Esophagus (tissue), 2 donors: ENCODE data around the gene SLC39A10. TPM values are rescaled to one million over a fixed set of nuclear protein-coding genes. Genes with fewer than 3 reads are reported as not detected.

ENCODE experiments used
- H3K27ac ChIP-seq, 2 donors: one replicate each; pipeline ENCODE4 v1.5.1; 2013; ENCODE audit warnings: low read depth in 2 of 2, mild to moderate bottlenecking in 2 of 2, inconsistent platforms in 1 of 2, low read length in 1 of 2, moderate library complexity in 1 of 2
- H3K27me3 ChIP-seq, 2 donors: one replicate each; pipeline ENCODE4 v1.6.1; 2013; ENCODE audit warnings: low read length in 2 of 2, control low read depth in 1 of 2, mild to moderate bottlenecking in 1 of 2; ENCODE audit not compliant: insufficient read depth in 2 of 2, control insufficient read depth in 1 of 2
- H3K36me3 ChIP-seq, 2 donors: one replicate each; pipeline ENCODE4 v1.6.1; 2013; ENCODE audit warnings: low read length in 1 of 2; ENCODE audit not compliant: control insufficient read depth in 2 of 2, insufficient read depth in 2 of 2
- H3K4me1 ChIP-seq, 2 donors: one replicate each; pipeline ENCODE4 v1.6.1; 2013; ENCODE audit warnings: low read length in 1 of 2; ENCODE audit not compliant: control insufficient read depth in 2 of 2, insufficient read depth in 2 of 2
- H3K4me3 ChIP-seq, 2 donors: one replicate each; pipeline ENCODE4 v1.5.1; 2013; ENCODE audit warnings: low read length in 2 of 2, mild to moderate bottlenecking in 2 of 2, low read depth in 1 of 2, moderate library complexity in 1 of 2
- H3K9me3 ChIP-seq, 2 donors: one replicate each; pipeline ENCODE4 v1.6.1; 2013; ENCODE audit warnings: mild to moderate bottlenecking in 2 of 2, low read depth in 1 of 2, low read length in 1 of 2, moderate library complexity in 1 of 2; ENCODE audit not compliant: control insufficient read depth in 2 of 2, insufficient read depth in 1 of 2
- WGBS, 2 donors: extraction: QIAGEN DNeasy Blood & Tissue Kit; methylation state at CpG; one replicate each; pipeline ENCODE4 v1.1.7; 2013; 5-methylcytosine and 5-hydroxymethylcytosine counted together
- polyA plus RNA-seq, 2 donors: library from polyadenylated mRNA; stranded (reverse); fragments of 200-250 nt; gene quantifications; one replicate each; pipeline ENCODE4 v1.2.3, GENCODE V29; 2013
- donor health status: healthy with polysubstance abuse.
- donor health status: Bipolar disorder and iron deficiency.

The SLC39A10 gene
- polyA plus RNA-seq, 2 donors: 1.8 to 2.1 TPM

- H3K4me1 ChIP-seq: no peaks in the 10 kb centered on the region
- H3K4me3 ChIP-seq: no peak overlapping the region
- H3K9me3 ChIP-seq: no peaks in the 10 kb centered on the region
- H3K27ac ChIP-seq: no peak overlapping the region
- no peaks in the 10 kb centered on the region for H3K27me3 ChIP-seq
- H3K36me3 ChIP-seq: no peaks in the 10 kb centered on the region
Observed at GRCh38 chr2:195667974-195668373, 10.9 kb downstream of the SLC39A10 start.

DNA sequence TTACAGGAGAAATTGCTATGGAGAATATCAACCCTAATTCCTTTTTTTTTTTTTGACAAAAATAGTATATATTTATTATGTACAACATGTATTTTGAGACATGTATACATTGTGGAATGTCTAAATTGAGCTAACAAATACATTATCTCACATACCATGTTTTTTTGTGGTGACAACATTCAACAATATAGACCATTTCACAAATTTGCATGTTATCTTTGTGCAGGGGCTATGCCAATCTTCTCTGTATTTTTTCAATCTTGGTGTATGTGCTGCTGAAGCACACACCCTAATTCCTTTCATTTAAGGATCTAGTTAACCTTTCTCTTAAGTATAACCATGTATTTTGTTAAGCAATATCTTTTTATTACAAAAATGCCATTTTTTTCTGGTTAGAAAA lies 13.2 kb downstream of the SLC39A10 start:
- Histone ChIP-seq H3K4me1 (no peaks in the 10 kb centered on the region), H3K27ac (no peak overlapping the region), H3K27me3 (no peaks in the 10 kb centered on the region), H3K9me3 (no peaks in the 10 kb centered on the region), H3K36me3 (no peaks in the 10 kb centered on the region), H3K4me3 (no peak overlapping the region)

DNA sequence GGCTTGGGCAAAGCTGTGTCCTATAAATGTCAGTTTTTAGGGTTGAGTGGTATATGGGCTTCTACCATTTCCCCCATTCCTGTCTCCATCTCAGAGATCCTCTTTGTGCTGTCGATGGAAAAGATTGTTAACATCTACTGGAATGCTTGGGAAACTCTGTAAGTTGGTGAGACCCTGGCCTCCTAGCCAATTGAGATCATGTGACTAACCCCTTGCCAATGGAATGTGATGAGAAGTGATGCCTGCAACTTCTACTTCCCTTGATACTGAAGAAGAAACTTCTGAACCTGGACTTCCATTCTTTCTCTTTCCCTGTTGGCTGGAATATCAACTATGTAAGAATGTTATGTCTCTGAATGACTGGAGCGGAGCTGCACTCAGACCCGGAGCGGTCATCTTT lies 14.5 kb downstream of the SLC39A10 start:
- Histone ChIP-seq H3K4me3 (no peak overlapping the region), H3K27me3 (no peaks in the 10 kb centered on the region), H3K9me3 (no peaks in the 10 kb centered on the region), H3K27ac (no peak overlapping the region), H3K36me3 (no peaks in the 10 kb centered on the region), H3K4me1 (no peaks in the 10 kb centered on the region)
- 74 to 80% methylated on average over 4 of the region's 4 CpGs for WGBS, 2 donors

GRCh38 chr2:195672674-195673073 lies 15.6 kb downstream of the SLC39A10 start:
- 90 to 96% methylated on average over 4 of the region's 4 CpGs for WGBS, 2 donors
- no peak overlapping the region for H3K27ac ChIP-seq
- no peak overlapping the region for H3K4me3 ChIP-seq
- no peaks in the 10 kb centered on the region for H3K4me1 ChIP-seq
- no peaks in the 10 kb centered on the region for H3K27me3 ChIP-seq
- no peaks in the 10 kb centered on the region for H3K9me3 ChIP-seq
- no peaks in the 10 kb centered on the region for H3K36me3 ChIP-seq

GRCh38 chr2:195674491-195675221 lies 17.6 kb downstream of the SLC39A10 start:
- Histone ChIP-seq H3K4me1 (no peaks in the 10 kb centered on the region), H3K4me3 (no peak overlapping the region), H3K27me3 (no peaks in the 10 kb centered on the region), H3K9me3 (no peaks in the 10 kb centered on the region), H3K36me3 (no peaks in the 10 kb centered on the region), H3K27ac (no peak overlapping the region)
- 90 to 98% methylated on average over 4 of the region's 4 CpGs for WGBS, 2 donors

- H3K4me1 ChIP-seq: no peaks in the 10 kb centered on the region
- no peaks in the 10 kb centered on the region for H3K9me3 ChIP-seq
- WGBS, 2 donors: 95 to 97% methylated on average over 7 of the region's 7 CpGs
- no peak overlapping the region for H3K4me3 ChIP-seq
- H3K27ac ChIP-seq: no peak overlapping the region
- H3K36me3 ChIP-seq: peaks cover 0 to 3% of the 10 kb centered on the region in 2 donors
- H3K27me3 ChIP-seq: no peaks in the 10 kb centered on the region
Observed at GRCh38 chr2:195675783-195676427, 18.9 kb downstream of the SLC39A10 start.

DNA sequence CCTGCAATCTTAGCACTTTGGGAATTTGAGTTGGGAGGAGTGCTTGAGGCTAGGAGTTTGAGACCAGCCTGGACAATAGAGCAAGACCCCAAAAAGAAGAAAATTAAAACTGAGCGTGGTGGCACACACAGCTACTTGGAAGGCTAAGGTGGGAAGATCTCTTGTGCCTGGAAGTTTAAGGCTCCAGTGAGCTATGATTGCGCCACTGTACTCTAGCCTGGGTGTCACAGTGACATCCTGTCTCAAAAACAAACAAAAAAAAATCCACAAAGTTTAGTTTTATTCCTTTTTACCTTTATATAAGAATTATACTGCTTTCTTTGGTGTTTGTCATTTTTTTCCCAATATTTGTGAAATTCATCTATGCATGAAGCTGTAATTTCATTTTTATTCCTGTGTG lies 20.3 kb downstream of the SLC39A10 start:
- no peaks in the 10 kb centered on the region for H3K27me3 ChIP-seq
- no peak overlapping the region for H3K4me3 ChIP-seq
- H3K4me1 ChIP-seq: no peaks in the 10 kb centered on the region
- H3K9me3 ChIP-seq: no peaks in the 10 kb centered on the region
- WGBS, 2 donors: 96 to 100% methylated on average over 2 of the region's 2 CpGs
- peaks cover 0 to 3% of the 10 kb centered on the region in 2 donors for H3K36me3 ChIP-seq
- H3K27ac ChIP-seq: no peak overlapping the region

GRCh38 chr2:195677884-195678283 lies 20.9 kb downstream of the SLC39A10 start:
- no peak overlapping the region for H3K4me3 ChIP-seq
- 78 to 88% methylated on average over 2 of the region's 2 CpGs for WGBS, 2 donors
- no peaks in the 10 kb centered on the region for H3K4me1 ChIP-seq
- no peak overlapping the region for H3K27ac ChIP-seq
- peaks cover 0 to 3% of the 10 kb centered on the region in 2 donors for H3K36me3 ChIP-seq
- H3K27me3 ChIP-seq: no peaks in the 10 kb centered on the region
- H3K9me3 ChIP-seq: no peaks in the 10 kb centered on the region

DNA sequence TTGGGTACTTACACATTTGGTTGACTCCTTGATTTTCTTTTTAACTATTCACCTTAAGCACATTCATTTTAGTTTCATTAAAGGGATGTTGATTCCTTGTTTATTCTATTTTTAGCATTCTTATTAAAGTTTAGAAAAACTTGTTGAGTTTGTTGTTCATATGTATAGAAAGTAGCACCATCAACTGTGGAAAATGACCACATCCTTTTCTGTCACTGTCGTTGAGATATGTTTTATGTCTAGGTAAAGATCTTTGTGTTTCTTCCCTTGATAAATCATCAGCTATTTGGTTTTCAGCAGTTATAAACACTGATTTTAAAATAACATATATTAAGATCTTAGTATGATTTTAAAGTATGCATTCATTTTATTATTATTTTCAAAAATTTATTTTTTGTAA lies 25.1 kb downstream of the SLC39A10 start:
- Histone ChIP-seq H3K27ac (no peak overlapping the region), H3K4me3 (no peak overlapping the region), H3K36me3 (peaks cover 0 to 3% of the 10 kb centered on the region in 2 donors), H3K9me3 (no peaks in the 10 kb centered on the region), H3K4me1 (no peaks in the 10 kb centered on the region), H3K27me3 (no peaks in the 10 kb centered on the region)
- 75 to 87% methylated on average over 1 of the region's 1 CpG for WGBS, 2 donors

DNA sequence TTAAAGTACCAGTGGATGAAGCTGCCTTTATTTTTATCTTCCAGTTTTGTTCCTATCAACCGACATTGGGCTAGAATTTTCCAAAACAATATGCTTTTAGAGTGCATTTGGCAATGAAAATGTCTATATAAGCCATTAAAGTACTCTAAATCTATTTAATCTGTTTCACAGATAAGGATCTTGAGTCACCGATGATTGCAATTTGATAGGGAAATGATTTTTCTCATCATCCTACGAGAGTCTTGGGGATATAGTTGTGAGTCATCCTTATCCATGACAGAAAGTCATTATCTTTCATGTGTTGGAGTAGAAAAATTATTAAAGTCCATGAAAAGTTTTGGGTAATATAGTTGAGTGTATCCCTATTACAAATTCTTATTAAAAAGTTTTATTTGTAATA lies 26.1 kb downstream of the SLC39A10 start:
- Histone ChIP-seq H3K4me1 (no peaks in the 10 kb centered on the region), H3K36me3 (peaks cover 0 to 3% of the 10 kb centered on the region in 2 donors), H3K9me3 (no peaks in the 10 kb centered on the region), H3K27ac (no peak overlapping the region), H3K27me3 (no peaks in the 10 kb centered on the region), H3K4me3 (no peak overlapping the region)
- 69 to 75% methylated on average over 3 of the region's 3 CpGs for WGBS, 2 donors
